Right lobe of liver (tissue), 4 donors: ENCODE data around the gene CMBL.
A peak's percentile ranks its signal among the peaks of the same experiment; 100 is the strongest.

Experiments
- CTCF ChIP-seq, 4 donors: fragments of 200-600 bp in 3 of 4; fragments of 450-650 bp in 1 of 4; IDR thresholded peaks; one replicate each; pipeline versions ENCODE4 v1.5.1 to v1.8.0; 2016 to 2022; ENCODE audit warnings: antibody characterized with exemption in 4 of 4, mild to moderate bottlenecking in 2 of 4
- POLR2A ChIP-seq: fragments of 450-650 bp; IDR thresholded peaks from one replicate; pipeline ENCODE4 v1.6.1; 2017; ENCODE audit warnings: antibody characterized with exemption, mild to moderate bottlenecking
- donor health status: DM: no; HTN: no; CAD: no.
- donor health status: DM: no; HTN: no; CAD: no.
- donor health status: DM: no; HTN: yes; CAD: no.

- TF ChIP-seq CTCF (IDR thresholded peaks at IDR 0.05) (no peak), POLR2A (peak; percentile 16)
Observed at GRCh38 chr5:10307206-10308148, at the start of gene CMBL.
